Mucosa of descending colon (tissue), 3 donors: ENCODE results near the gene HVCN1. TPM values are rescaled to one million over a fixed set of nuclear protein-coding genes. Genes with fewer than 3 reads are reported as not detected.

Experiments used
- ATAC-seq: fragments of 200-7000 bp; cut with Tn5 transposase; one replicate; pipeline ENCODE4 v1.9.1; 2020; ENCODE audit warnings: mild to moderate bottlenecking, moderate library complexity
- DNase-seq, 3 donors: peaks; one replicate each; pipeline ENCODE4 v3.0.0-alpha.2; 2020
- H3K36me3 ChIP-seq: fragments of 200-600 bp; one replicate; pipeline ENCODE4 v1.8.0; 2021; ENCODE audit warnings: low read depth, mild to moderate bottlenecking
- H3K4me1 ChIP-seq: fragments of 200-600 bp; one replicate; pipeline ENCODE4 v1.8.0; 2021; ENCODE audit warnings: low read depth, mild to moderate bottlenecking
- H3K4me3 ChIP-seq: fragments of 200-600 bp; one replicate; pipeline ENCODE4 v1.8.0; 2021; ENCODE audit warnings: mild to moderate bottlenecking
- H3K9me3 ChIP-seq: fragments of 200-600 bp; one replicate; pipeline ENCODE4 v1.8.0; 2021; ENCODE audit warnings: mild to moderate bottlenecking
- intact Hi-C, 2 donors: fragments of 100-400 bp; cut with DNase I in 1 of 2; cut with micrococcal nuclease in 1 of 2; formaldehyde crosslinking; loops; one replicate each; pipeline versions ENCODE4 v1.11.0 to v1.11.1; 2022; cut with DNase I, micrococcal nuclease
- total RNA-seq, 3 donors: library from RNA; stranded (reverse); fragmentation: NEBNext Ultra II Directional in 2 of 3; extraction: Animal tissue kit (Norgen Biotek cat#: 25700) in 2 of 3; gene quantifications; one replicate each; pipeline versions ENCODE4 v1.2.1 to v1.2.4, GENCODE V29; 2021 to 2023
- TF ChIP-seq, protein P1 (sequence below): fragments of 200-600 bp; IDR thresholded peaks from one replicate; pipeline ENCODE4 v1.8.0; 2022; ENCODE audit warnings: antibody characterized with exemption, mild to moderate bottlenecking
- donor health status: DM: no; HTN: no; CAD: no; lungs with moderate emphysema.
- donor health status: DM: no; HTN: no; CAD: no.
- donor health status: DM: no; HTN: yes; CAD: no.

Gene HVCN1
- total RNA-seq, 3 donors from 2014 or later = 1.6 to 5.6 (median 3.5) TPM

- Histone ChIP-seq H3K9me3 (no peaks in the 10 kb centered on the region), H3K36me3 (no peaks in the 10 kb centered on the region), H3K4me1 (no peaks in the 10 kb centered on the region), H3K4me3 (no peak overlapping the region)
- intact Hi-C loops = no loop called here
- ATAC-seq (no peak), DNase-seq (no peak)
- TF ChIP-seq, protein P1, sequence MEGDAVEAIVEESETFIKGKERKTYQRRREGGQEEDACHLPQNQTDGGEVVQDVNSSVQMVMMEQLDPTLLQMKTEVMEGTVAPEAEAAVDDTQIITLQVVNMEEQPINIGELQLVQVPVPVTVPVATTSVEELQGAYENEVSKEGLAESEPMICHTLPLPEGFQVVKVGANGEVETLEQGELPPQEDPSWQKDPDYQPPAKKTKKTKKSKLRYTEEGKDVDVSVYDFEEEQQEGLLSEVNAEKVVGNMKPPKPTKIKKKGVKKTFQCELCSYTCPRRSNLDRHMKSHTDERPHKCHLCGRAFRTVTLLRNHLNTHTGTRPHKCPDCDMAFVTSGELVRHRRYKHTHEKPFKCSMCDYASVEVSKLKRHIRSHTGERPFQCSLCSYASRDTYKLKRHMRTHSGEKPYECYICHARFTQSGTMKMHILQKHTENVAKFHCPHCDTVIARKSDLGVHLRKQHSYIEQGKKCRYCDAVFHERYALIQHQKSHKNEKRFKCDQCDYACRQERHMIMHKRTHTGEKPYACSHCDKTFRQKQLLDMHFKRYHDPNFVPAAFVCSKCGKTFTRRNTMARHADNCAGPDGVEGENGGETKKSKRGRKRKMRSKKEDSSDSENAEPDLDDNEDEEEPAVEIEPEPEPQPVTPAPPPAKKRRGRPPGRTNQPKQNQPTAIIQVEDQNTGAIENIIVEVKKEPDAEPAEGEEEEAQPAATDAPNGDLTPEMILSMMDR = no peak
Measured at GRCh38 chr12:110638796-110639195, 50.1 kb downstream of the HVCN1 start.

DNA sequence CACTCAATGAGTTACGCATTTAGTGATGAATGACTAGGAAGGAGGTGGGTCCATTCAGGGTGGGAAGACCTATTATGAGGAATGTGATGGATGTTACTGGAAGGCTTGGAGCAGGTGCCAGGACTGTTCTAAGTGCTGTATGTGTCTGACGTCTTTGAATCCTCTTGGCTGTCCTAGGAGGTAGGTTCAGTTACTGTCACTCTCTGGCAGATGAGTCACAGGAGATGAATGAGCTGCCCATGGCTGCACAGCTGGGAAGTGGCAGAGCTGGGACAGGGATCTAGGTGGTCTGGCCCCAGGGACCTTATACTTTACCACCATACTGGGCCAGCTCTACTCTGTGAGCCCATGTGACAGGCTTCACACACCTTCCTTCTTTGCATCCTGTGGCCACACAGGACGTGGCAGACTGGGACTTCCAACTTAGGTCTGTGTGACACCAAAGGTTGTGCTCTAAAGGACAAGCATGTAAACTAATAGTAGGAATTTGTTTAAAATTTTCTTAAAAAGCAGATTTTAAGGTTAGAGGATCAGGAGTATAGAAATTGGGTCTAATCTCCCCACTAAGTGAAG lies 51.0 kb downstream of the HVCN1 start:
- DNase-seq (no peak), ATAC-seq (peak; percentile 29)
- intact Hi-C loops = no loop called here
- TF ChIP-seq, protein P1 = no peak
- Histone ChIP-seq H3K4me1 (no peaks in the 10 kb centered on the region), H3K4me3 (no peak overlapping the region), H3K9me3 (no peaks in the 10 kb centered on the region), H3K36me3 (no peaks in the 10 kb centered on the region)

- ATAC-seq = no peak
- intact Hi-C loops = no loop called here
Measured at GRCh38 chr12:110636516-110636915, 52.4 kb downstream of the HVCN1 start.

GRCh38 chr12:110635055-110635454 lies 53.9 kb downstream of the HVCN1 start:
- H3K4me3 ChIP-seq = no peak overlapping the region
- H3K36me3 ChIP-seq = no peaks in the 10 kb centered on the region
- no peaks in the 10 kb centered on the region for H3K4me1 ChIP-seq
- intact Hi-C loops = no loop called here
- TF ChIP-seq, protein P1 = no peak
- H3K9me3 ChIP-seq = no peaks in the 10 kb centered on the region
- ATAC-seq (no peak), DNase-seq (no peak)

More at GRCh38 chr12:110636516-110636915, 52.4 kb downstream of the HVCN1 start:
- Histone ChIP-seq H3K36me3 (no peaks in the 10 kb centered on the region), H3K9me3 (no peaks in the 10 kb centered on the region), H3K4me1 (no peaks in the 10 kb centered on the region), H3K4me3 (no peak overlapping the region)
- TF ChIP-seq, protein P1 = no peak
- no peak for DNase-seq

GRCh38 chr12:110627500-110628195 lies 61.3 kb downstream of the HVCN1 start:
- no peak overlapping the region for H3K4me3 ChIP-seq
- DNase-seq = no peak
- intact Hi-C loops = no loop called here
- TF ChIP-seq, protein P1 = no peak
- H3K4me1 ChIP-seq = no peaks in the 10 kb centered on the region
- peak; percentile 31 for ATAC-seq
- no peaks in the 10 kb centered on the region for H3K9me3 ChIP-seq
- H3K36me3 ChIP-seq = no peaks in the 10 kb centered on the region
